Neural progenitor cell (in vitro differentiated cells): Measurements from ENCODE around the gene FCER2.

Experiments used
- EZH2 ChIP-seq: fragments of 200-600 bp; sonication (generic); IDR thresholded peaks from 2 replicates; pipeline ENCODE4 v1.6.1; 2017; ENCODE audit warnings: antibody characterized with exemption, mild to moderate bottlenecking, moderate library complexity
- EZH2phosphoT487 ChIP-seq: fragments of 200-600 bp; sonication (generic); IDR thresholded peaks from 2 replicates; pipeline ENCODE4 v1.6.1; 2017; ENCODE audit warnings: antibody characterized with exemption
- TF ChIP-seq, protein P1 (sequence below): fragments of 200-600 bp; sonication (generic); IDR thresholded peaks from 2 replicates; pipeline ENCODE4 v1.5.1; 2017; ENCODE audit warnings: antibody characterized with exemption, mild to moderate bottlenecking

GRCh38 chr19:7674010-7675005 lies 27.6 kb downstream of the FCER2 start:
- TF ChIP-seq, protein P1, sequence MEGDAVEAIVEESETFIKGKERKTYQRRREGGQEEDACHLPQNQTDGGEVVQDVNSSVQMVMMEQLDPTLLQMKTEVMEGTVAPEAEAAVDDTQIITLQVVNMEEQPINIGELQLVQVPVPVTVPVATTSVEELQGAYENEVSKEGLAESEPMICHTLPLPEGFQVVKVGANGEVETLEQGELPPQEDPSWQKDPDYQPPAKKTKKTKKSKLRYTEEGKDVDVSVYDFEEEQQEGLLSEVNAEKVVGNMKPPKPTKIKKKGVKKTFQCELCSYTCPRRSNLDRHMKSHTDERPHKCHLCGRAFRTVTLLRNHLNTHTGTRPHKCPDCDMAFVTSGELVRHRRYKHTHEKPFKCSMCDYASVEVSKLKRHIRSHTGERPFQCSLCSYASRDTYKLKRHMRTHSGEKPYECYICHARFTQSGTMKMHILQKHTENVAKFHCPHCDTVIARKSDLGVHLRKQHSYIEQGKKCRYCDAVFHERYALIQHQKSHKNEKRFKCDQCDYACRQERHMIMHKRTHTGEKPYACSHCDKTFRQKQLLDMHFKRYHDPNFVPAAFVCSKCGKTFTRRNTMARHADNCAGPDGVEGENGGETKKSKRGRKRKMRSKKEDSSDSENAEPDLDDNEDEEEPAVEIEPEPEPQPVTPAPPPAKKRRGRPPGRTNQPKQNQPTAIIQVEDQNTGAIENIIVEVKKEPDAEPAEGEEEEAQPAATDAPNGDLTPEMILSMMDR = no peak
- TF ChIP-seq EZH2phosphoT487 (no peak), EZH2 (no peak)
